Stimulated activated naive CD4-positive, alpha-beta T cell treated with Interleukin-2 at 50 U/mL for 16 hours (primary cell): ENCODE results near the gene NFIA.

ENCODE experiments used
- DNase-seq: peaks from one replicate; lab custom pipeline; 2025; lab: John Stamatoyannopoulos, UW

The NFIA gene

GRCh38 chr1:61247051-61247825, 164.9 kb downstream of the NFIA start:
- no peak for DNase-seq

GRCh38 chr1:61247881-61248752, 165.8 kb downstream of the NFIA start:
- no peak for DNase-seq

GRCh38 chr1:61250933-61251332, 168.6 kb downstream of the NFIA start:
- no peak for DNase-seq

DNA sequence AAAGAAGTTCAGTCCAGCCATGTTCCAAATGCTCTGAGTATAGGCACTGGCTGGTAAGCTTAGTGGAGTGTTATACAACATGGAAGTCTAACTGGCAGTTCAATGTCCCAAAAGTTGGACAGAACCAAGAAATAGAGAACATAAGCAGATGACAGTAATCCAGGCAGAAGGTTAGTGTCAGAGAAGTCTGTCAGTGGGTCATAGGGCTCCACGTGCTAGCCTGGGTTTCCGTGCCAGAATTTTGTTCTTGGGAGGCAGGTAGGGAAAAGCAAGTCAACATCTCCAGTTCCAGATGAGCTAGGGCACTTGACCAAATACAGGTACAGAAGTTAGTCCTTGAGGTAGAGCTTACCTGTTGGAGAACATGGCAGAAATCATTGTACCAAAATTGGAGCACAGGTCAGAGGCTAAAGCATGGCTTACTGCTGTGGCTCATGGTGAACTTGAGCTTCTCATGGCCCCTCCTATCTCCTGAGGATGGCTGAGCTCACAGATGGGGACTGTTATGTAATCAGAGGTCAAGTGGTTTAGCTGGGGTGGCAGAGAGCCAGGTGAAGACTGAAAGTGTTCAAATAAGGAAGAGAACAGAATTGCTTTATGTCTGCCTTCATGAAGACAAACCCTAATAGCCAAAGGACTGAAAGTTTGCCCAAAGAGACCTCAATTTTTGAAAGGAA, 170.8 kb downstream of the NFIA start:
- DNase-seq = no peak

DNA sequence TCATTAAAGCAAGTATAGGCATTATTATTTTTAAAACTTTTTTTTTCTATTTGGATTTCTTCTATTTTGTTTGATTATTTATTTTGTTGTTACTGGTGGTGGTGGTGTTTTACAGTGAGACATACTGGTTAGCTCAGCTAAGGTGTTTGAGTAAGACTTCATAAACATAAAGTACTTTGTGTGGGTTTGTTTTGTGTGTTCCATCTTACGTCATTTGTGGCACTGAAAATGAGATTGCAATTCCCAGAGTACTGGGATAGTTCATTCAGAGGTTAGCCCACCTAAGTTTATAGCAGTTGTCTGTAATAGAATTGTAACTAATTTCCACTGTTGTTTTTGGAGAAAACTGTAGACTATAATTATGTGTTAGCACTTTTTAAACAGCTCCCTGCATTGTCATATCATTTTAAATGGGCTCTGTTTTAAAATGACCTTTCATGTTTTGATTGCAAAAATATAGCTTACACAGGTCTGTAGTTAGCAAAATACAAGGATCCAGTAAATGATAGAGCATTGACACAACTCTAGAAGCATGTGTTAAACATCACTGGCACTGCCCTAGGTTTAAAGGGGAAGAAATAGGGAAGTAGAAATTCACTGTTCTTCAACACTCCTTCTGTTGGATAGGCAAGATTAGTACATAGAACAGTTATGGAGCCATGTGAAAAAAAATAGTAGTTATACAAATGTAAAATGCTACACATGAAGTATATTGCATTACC, 171.7 kb downstream of the NFIA start:
- no peak for DNase-seq

- DNase-seq = no peak
Observed at GRCh38 chr1:61254634-61255357, 172.4 kb downstream of the NFIA start.

DNA sequence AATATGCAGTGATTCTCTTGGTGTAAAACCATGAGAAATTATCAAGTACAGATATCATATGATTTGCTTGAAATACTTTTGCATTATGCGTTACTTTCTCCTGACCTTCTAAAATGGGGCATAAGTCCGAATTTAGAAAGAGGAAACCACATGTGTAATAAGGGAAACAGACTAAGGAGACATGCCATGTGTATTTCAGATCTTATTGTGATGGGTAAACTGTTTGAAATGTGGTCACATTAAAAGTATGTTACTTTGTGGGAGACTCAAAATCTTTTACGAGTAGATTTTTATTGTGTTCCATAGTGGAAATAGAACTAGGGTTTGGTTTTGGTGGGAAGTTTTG, 173.0 kb downstream of the NFIA start:
- no peak for DNase-seq

- no peak for DNase-seq
Observed at GRCh38 chr1:61259379-61260148, 177.2 kb downstream of the NFIA start.

DNA sequence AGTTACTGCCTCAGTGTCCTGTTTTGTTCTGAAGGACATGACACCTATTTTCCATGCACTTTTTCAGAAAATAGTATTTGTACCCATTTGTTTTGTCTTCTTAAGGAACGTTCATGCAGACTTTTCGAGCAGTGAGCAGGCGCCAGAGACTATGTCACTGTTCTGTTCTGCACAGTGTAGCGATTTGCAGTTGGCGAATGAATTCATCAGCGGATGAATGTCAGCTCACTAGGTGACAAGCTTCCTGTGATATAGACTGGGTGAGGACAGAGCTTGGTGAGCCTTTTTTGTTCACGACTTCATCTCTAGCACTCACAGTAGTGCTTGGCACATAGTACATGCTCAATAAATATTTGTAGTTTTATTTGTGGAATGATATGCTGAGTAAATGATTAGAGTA, 177.8 kb downstream of the NFIA start:
- no peak for DNase-seq

GRCh38 chr1:61261595-61261994, 179.2 kb downstream of the NFIA start:
- no peak for DNase-seq

DNA sequence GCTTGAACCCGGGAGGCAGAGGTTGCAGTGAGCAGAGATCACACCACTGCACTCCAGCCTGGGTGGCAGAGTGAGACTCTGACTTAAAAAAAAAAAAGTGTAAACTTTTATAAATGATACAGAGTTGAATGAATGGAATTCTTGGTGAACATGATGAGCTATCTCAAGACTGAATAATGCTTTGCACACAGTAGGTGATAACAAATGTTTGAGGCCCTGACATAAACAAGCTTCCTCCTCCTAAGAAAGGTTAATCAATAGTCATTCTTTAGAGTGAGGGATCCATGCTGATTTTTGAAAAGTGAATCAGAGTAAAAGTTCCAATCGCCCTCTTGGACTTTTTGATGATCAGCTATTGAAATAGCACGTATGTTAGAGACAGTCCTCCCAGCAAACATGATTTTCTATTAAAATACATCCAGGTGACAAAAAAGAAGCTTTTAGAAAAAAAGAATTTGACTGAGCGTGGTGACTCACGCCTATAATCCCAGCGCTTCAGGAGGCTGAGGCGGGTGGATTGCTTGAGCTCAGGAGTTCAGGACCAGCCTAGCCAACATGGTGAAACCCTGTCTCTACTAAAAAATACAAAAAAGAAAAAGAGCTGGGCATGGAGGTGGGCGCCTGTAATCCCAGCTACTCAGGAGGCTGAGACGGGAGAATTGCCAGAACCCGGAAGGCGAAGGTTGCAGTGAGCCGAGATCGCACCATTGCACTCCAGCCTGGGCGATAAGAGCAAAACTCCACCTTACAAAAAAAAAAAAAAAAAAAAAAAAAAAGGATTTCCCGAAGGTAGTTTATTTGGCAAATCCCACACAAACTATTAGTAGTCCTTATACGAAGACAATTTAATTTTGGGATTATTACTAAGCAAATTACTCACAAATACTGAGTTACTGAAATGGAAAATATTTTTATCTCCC, 181.8 kb downstream of the NFIA start:
- no peak for DNase-seq

- DNase-seq = no peak
Observed at GRCh38 chr1:61264825-61265242, 182.5 kb downstream of the NFIA start.

DNA sequence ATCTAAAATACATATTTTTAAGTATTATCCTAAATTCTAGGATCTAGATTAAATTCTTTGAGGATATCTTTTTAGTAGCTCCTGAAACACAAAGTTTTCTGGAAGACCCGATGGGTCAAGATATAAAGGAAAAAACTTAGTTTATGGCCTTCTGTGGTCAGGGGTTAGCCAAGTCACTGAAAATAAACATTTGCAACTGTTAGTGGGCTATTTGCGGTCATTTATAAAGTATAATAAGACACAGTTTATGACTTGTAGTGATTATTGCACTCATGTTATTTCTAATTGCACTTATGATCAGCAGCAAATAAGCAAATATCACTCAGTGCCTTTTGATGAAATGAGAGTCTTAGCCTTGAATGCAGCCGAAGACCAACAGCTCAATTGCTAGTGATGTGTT, 183.3 kb downstream of the NFIA start:
- no peak for DNase-seq

DNA sequence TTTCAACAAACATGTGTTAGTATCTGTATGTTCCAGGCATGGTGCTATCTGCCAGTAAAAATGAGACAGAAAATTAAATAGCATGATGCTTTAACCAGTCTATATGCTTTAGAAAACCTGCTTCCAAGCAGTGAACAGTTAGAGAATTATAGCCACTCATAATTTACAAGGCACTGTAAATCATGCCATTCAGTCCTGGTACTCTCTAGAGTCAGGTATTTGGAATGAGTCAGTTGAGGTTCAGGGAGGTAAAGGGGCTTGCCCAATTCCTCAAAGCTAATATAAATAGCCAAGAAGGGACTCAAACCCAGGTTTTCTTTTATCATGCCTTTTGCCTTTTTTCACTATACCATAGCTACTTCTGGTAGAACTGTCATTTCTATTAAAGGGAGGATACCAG, 184.4 kb downstream of the NFIA start:
- DNase-seq = no peak

DNA sequence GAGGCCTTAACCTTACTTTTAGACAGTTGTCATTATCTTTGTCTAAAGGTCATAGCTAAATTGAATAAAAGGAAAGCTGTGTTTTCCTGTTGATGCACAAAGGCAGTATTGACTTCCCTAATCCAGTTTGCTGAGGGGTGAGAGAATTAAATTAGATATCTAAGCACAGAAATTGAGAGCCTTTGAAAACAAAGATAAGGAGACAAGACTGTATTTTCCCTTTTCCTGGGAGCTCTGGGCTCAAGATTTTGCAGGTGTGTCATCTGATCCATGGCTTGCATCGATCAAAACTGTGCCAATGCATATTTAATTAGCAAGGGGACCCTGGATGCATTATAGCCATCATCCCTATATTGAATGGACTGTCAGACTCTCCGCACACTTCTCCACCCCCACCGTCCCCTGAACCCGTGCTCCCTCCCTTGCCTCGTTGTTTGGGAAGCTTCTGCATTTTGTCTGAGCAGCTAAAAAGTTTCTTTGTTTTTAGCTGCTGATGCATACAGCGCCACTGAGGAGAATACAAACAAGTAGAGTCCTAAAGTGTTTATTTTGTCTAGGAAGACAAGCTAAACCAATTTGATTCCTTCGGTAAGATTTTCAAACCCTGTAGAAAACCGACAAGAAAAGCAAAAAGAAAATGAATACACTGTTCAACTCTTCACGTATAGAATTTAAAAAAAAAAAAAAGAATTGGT, 186.3 kb downstream of the NFIA start:
- DNase-seq = no peak

DNA sequence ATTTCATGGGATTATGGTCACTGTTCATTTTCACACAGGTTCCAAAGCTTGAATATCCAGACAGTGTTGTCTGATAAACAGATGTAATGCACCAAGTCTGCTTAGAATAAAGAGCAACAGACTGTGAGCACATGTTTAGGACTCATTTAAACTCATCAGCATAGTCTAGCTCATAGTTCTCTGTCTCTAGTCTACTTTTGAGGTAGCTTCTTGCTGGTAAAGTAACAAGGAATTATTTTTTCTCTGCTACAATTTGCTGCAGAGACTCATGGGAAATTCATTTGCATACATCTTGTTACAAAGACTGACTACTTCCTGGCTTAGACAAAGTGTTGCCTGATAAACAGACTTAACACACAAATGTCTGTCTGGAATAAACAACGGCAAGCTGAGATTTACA, 187.2 kb downstream of the NFIA start:
- no peak for DNase-seq

DNA sequence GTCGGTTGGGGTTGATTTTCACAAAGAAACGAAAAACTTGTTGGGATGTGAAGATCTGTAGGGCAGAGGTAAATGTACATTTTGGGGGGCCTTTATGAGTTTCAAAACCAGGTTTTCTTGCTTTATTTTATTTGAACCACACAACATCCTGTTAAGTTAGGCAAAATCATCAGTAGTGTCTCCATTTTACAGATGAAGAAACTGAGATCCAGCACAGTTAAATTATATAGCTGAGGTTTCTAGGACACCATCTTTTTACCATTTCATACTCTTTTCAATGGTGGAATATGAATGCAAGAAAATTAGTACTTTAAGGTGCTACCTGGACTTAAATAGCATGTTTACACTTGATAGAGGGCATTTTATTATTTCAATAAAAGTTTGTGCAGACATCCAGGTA, 187.7 kb downstream of the NFIA start:
- DNase-seq = no peak

DNA sequence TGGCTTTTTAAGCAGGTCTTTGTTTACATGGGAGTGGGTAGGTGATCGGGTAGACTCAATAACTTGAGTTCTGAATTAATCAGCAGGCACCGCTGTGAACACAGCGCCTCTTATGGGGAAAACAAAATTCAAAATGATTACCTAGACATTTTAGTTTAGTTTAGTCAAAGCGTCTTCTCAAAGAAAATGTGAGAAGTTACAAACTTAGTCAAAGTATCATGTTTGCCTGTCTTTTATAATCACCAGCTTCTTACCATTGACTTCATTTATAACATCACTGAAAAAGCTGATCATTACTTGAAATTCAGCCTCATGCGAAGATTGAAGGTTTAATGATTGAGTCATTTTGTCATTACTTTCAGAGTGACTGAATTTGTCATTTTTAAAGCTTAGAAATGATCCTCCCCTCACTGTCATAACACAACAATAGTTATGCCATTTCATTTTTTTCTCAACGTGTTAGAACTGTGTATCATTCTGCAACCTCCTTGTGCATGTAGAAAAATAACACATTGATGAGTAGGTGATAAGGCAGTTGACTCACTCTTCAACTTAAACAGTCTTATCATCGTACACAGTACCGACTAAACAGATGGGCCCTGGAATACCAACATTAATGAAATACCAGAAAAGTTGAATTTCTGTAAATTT, 188.5 kb downstream of the NFIA start:
- DNase-seq = peak; percentile 23

DNA sequence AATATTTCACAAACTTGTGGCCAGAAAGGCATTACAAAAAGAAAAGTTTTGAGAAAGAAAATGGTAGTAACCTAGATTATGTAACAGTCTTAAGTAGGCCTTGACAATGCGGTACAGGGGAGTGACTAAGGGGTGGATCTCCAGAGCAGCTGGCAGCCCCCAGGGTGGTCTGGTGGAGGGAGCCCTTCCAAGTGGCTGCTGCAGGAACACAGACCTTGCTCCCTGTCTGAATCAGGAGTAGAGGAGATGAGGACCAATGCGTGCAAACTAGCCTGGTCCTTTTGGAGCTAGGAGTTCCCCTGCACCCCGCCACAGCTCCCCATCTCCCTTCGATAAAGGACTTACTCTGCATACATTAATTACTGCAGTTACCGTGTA, 189.0 kb downstream of the NFIA start:
- no peak for DNase-seq
